Measurements from ENCODE around the gene LIN54.

GRCh38 chr4:82988323-82988832 is 22.2 kb downstream of the LIN54 start:
- TF ChIP-seq CTCF (IDR thresholded peaks at IDR 0.05; ENCODE audit: low read length) (no peak), EZH2 (optimal IDR thresholded peaks at IDR 0.05; ENCODE audit: low read depth, low read length) (no peak)
